ENCODE data around the gene SEMA5A. TPM values are rescaled to one million over a fixed set of nuclear protein-coding genes. Genes with fewer than 3 reads are reported as not detected.

SEMA5A gene
- total RNA-seq, 2 experiments from 2014 or later, result 1.1 to 1.7 TPM

DNA sequence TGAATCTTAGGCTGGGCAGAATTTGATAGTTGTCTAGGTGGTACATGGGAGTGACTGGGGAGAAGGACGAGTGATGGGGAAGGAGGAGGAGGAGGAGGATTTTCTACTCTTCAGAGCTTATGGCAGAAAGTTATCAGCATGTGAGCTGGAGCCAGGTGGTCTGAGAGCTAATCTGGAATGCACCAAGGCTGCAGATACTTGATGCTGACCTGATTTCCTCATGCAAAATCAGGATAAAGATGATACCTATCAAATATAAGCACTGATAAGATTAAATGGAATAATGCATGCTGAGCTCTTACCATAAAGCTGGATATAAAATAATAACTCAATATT, 250.4 kb downstream of the SEMA5A start:
- CTCF ChIA-PET, result no interaction called here
- H3K4me3 Mint-ChIP-seq, result no peak overlapping the region
- no peak overlapping the region for H3K27ac Mint-ChIP-seq
- no peak for DNase-seq
- no peaks in the 10 kb centered on the region for H3K36me3 Mint-ChIP-seq (ENCODE audit: low read depth)
- no peaks in the 10 kb centered on the region for H3K4me1 Mint-ChIP-seq
- no peaks in the 10 kb centered on the region for H3K27me3 Mint-ChIP-seq
- POLR2A ChIA-PET, result no interaction called here
- H3K9me3 Mint-ChIP-seq, result peaks cover 14% of the 10 kb centered on the region

- no peak for DNase-seq
- Mint-ChIP-seq H3K36me3 (ENCODE audit: low read depth) (no peaks in the 10 kb centered on the region), H3K9me3 (peaks cover 14% of the 10 kb centered on the region), H3K27ac (no peak overlapping the region), H3K4me3 (no peak overlapping the region), H3K4me1 (no peaks in the 10 kb centered on the region), H3K27me3 (no peaks in the 10 kb centered on the region)
- ChIA-PET CTCF (no interaction called here), POLR2A (no interaction called here)
Measured at GRCh38 chr5:9294793-9295465, 250.9 kb downstream of the SEMA5A start.

- Mint-ChIP-seq H3K27me3 (no peaks in the 10 kb centered on the region), H3K4me1 (no peaks in the 10 kb centered on the region), H3K36me3 (ENCODE audit: low read depth) (no peaks in the 10 kb centered on the region), H3K9me3 (no peaks in the 10 kb centered on the region), H3K4me3 (no peak overlapping the region), H3K27ac (no peak overlapping the region)
- ChIA-PET POLR2A (no interaction called here), CTCF (no interaction called here)
- DNase-seq, result no peak
Measured at GRCh38 chr5:9288234-9288633, 257.6 kb downstream of the SEMA5A start.

DNA sequence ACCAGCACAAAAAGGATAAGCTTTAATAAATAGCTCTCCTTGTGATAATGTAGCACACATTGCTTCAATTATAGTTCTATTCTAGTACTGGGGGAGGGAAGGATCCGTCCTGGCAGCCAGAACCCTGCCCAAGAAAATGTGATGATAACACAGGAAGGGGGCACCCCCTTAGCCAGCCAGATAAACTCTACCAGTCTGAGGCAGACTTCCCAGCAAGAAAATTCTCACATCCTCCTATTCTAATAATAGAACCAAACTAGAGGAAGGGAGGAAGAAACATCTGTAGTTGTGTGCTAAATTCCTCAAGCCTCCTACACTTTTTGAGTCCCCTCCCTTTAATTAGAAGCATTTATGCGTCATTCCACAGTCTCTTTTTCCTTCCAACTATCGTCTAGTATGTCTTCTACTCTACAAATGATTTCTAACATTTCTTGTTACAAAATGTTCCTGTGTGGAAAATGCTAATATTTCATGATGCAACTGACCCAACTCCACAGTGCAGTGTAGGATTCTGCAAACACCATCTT, 261.0 kb downstream of the SEMA5A start:
- Mint-ChIP-seq H3K9me3 (no peaks in the 10 kb centered on the region), H3K4me3 (no peak overlapping the region), H3K4me1 (no peaks in the 10 kb centered on the region), H3K27ac (no peak overlapping the region), H3K27me3 (no peaks in the 10 kb centered on the region), H3K36me3 (ENCODE audit: low read depth) (no peaks in the 10 kb centered on the region)
- POLR2A ChIA-PET, result no interaction called here
- CTCF ChIA-PET, result no interaction called here
- no peak for DNase-seq

DNA sequence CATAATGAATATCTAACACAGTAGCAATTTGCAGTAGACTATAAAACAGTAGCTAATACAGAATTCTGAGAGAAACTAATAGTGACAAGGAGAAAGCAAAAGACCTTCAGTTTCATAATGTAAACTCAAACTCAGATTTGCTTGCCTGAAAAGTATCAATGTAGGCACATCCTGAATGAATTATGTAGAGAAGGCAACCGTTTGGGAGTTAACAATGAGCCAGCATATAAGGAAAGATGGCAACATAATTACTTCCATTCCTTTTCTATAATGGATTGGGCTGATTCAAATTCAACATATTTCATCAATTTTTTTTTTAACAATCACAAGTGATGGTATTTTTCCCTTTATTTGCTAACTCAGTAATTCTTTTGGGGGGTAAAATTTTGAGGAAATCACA, 261.6 kb downstream of the SEMA5A start:
- Mint-ChIP-seq H3K27me3 (no peaks in the 10 kb centered on the region), H3K27ac (no peak overlapping the region), H3K36me3 (ENCODE audit: low read depth) (no peaks in the 10 kb centered on the region), H3K4me3 (no peak overlapping the region), H3K4me1 (no peaks in the 10 kb centered on the region), H3K9me3 (peaks cover 3% of the 10 kb centered on the region)
- ChIA-PET CTCF (no interaction called here), POLR2A (no interaction called here)
- DNase-seq, result no peak

DNA sequence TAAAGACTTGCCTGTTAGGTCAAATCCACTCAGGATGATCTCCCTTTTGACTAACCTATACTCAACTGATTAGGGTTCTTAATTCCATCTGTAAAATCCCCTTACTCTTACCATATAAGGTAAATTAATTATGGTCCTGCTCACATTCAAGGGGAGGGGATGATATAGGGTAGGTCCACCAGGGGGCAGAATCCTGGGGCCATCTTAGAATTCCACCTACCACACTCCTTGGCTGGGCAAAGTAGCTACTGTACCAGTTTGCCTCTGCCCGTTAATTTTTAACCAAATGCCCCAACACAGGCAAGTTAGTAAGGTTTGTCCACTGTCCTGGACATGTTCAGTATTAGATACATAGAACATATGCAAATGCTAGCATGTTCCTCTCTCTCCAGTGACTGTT, 262.4 kb downstream of the SEMA5A start:
- no peak overlapping the region for H3K4me3 Mint-ChIP-seq
- H3K4me1 Mint-ChIP-seq, result no peaks in the 10 kb centered on the region
- no peaks in the 10 kb centered on the region for H3K27me3 Mint-ChIP-seq
- ChIA-PET CTCF (no interaction called here), POLR2A (no interaction called here)
- no peak for DNase-seq
- H3K36me3 Mint-ChIP-seq (ENCODE audit: low read depth), result no peaks in the 10 kb centered on the region
- no peak overlapping the region for H3K27ac Mint-ChIP-seq
- H3K9me3 Mint-ChIP-seq, result peaks cover 3% of the 10 kb centered on the region

GRCh38 chr5:9283021-9283420, 262.9 kb downstream of the SEMA5A start:
- no peak overlapping the region for H3K4me3 Mint-ChIP-seq
- DNase-seq, result no peak
- H3K4me1 Mint-ChIP-seq, result no peaks in the 10 kb centered on the region
- ChIA-PET POLR2A (no interaction called here), CTCF (no interaction called here)
- no peak overlapping the region for H3K27ac Mint-ChIP-seq
- H3K36me3 Mint-ChIP-seq (ENCODE audit: low read depth), result no peaks in the 10 kb centered on the region
- H3K27me3 Mint-ChIP-seq, result no peaks in the 10 kb centered on the region
- H3K9me3 Mint-ChIP-seq, result peaks cover 3% of the 10 kb centered on the region

GRCh38 chr5:9282211-9282610, 263.7 kb downstream of the SEMA5A start:
- POLR2A ChIA-PET, result no interaction called here

DNA sequence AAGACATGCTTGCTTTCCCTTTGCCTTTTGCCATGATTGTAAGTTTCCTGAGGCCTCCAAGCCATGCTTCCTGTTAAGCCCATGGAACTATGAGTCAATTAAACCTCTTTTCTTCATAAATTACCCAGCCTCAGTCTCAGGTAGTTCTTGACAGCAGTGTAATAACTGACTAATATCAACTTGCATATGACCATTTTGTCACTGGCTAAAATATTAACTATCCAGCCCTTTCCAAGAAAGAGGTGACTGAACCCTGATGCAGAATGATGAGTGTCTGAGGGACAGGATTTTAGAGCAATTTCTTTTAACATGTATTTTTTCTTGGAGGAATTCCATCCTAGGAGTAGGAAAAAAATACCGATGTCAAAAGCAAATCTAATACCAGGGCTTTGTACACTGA, 266.1 kb downstream of the SEMA5A start:
- peaks cover 3% of the 10 kb centered on the region for H3K9me3 Mint-ChIP-seq
- no peaks in the 10 kb centered on the region for H3K4me1 Mint-ChIP-seq
- no peaks in the 10 kb centered on the region for H3K36me3 Mint-ChIP-seq (ENCODE audit: low read depth)
- ChIA-PET CTCF (no interaction called here), POLR2A (no interaction called here)
- H3K27ac Mint-ChIP-seq, result no peak overlapping the region
- no peak for DNase-seq
- H3K27me3 Mint-ChIP-seq, result no peaks in the 10 kb centered on the region
- no peak overlapping the region for H3K4me3 Mint-ChIP-seq

More at GRCh38 chr5:9282211-9282610, 263.7 kb downstream of the SEMA5A start:
- DNase-seq, result no peak
- Mint-ChIP-seq H3K4me3 (no peak overlapping the region), H3K27ac (no peak overlapping the region), H3K27me3 (no peaks in the 10 kb centered on the region), H3K9me3 (peaks cover 3% of the 10 kb centered on the region), H3K4me1 (no peaks in the 10 kb centered on the region), H3K36me3 (ENCODE audit: low read depth) (no peaks in the 10 kb centered on the region)
- CTCF ChIA-PET, result no interaction called here

- H3K27me3 Mint-ChIP-seq, result no peaks in the 10 kb centered on the region
Measured at GRCh38 chr5:9278921-9279603, 266.8 kb downstream of the SEMA5A start.

GRCh38 chr5:9269014-9269413, 276.9 kb downstream of the SEMA5A start:
- ChIA-PET CTCF (no interaction called here), POLR2A (no interaction called here)
- no peaks in the 10 kb centered on the region for H3K36me3 Mint-ChIP-seq (ENCODE audit: low read depth)
- H3K4me3 Mint-ChIP-seq, result no peak overlapping the region
- H3K27me3 Mint-ChIP-seq, result no peaks in the 10 kb centered on the region
- H3K9me3 Mint-ChIP-seq, result peaks cover 12% of the 10 kb centered on the region
- no peaks in the 10 kb centered on the region for H3K4me1 Mint-ChIP-seq
- H3K27ac Mint-ChIP-seq, result no peak overlapping the region
- no peak for DNase-seq

More at GRCh38 chr5:9278921-9279603, 266.8 kb downstream of the SEMA5A start:
- ChIA-PET POLR2A (no interaction called here), CTCF (no interaction called here)
- H3K4me1 Mint-ChIP-seq, result no peaks in the 10 kb centered on the region
- no peaks in the 10 kb centered on the region for H3K36me3 Mint-ChIP-seq (ENCODE audit: low read depth)
- no peak for DNase-seq
- H3K4me3 Mint-ChIP-seq, result no peak overlapping the region
- peaks cover 3% of the 10 kb centered on the region for H3K9me3 Mint-ChIP-seq
- no peak overlapping the region for H3K27ac Mint-ChIP-seq

- H3K4me3 Mint-ChIP-seq, result no peak overlapping the region
- CTCF ChIA-PET, result no interaction called here
- POLR2A ChIA-PET, result no interaction called here
- H3K27me3 Mint-ChIP-seq, result no peaks in the 10 kb centered on the region
- peaks cover 12% of the 10 kb centered on the region for H3K9me3 Mint-ChIP-seq
- H3K27ac Mint-ChIP-seq, result no peak overlapping the region
- DNase-seq, result no peak
- no peaks in the 10 kb centered on the region for H3K4me1 Mint-ChIP-seq
- H3K36me3 Mint-ChIP-seq (ENCODE audit: low read depth), result no peaks in the 10 kb centered on the region
Measured at GRCh38 chr5:9268226-9268625, 277.6 kb downstream of the SEMA5A start.

DNA sequence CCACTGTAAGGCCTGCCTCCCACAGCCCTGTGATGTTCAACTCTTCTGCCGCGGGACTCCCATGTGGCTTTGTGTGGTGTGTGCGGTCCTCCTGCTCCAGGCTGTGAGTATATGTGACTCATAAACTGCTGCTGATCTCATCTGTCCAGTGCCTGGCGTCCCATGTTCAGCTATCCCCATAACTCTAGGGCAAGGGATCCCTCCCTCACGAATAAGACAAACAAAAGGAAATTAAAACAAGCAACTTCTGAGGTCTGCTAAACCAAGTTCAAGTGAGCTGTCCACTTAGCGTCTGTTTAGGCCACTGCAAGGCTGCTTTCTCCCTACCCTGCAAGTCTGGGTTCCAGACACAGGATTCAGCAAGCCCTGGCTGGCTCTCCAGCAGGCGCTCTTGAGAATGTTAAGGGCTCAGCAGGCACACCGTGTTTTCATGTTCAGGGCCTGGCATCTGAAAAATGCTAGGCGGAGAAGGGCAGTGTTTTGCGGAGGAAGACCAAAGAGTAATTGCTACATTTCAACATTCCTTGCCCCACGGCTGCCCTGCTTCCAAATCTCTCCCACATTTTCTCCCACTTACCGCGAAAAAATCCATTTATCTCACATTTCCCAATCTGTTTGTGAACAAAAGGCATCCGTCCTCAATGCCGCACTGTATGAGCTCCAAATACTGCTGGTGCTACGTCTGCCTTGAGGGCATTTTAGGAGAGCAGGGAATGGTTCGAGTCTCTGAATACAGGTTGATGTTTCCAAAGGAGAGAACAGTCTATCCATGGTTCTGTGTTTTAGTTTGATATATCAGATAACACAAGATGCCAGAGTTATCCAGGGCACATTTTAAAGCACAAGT, 280.2 kb downstream of the SEMA5A start:
- peaks cover 11% of the 10 kb centered on the region for H3K9me3 Mint-ChIP-seq
- no peak overlapping the region for H3K27ac Mint-ChIP-seq
- POLR2A ChIA-PET, result no interaction called here
- no peak overlapping the region for H3K4me3 Mint-ChIP-seq
- no peak for DNase-seq
- no peaks in the 10 kb centered on the region for H3K36me3 Mint-ChIP-seq (ENCODE audit: low read depth)
- CTCF ChIA-PET, result no interaction called here
- no peaks in the 10 kb centered on the region for H3K27me3 Mint-ChIP-seq
- no peaks in the 10 kb centered on the region for H3K4me1 Mint-ChIP-seq

All from activated CD4-positive, alpha-beta memory T cell treated with anti-CD3 and anti-CD28 coated beads, Interleukin-2, amount 10 ng/mL, durations not matched to agents 7 days and 5 days (primary cell).